Kidney (tissue), 14 donors: ENCODE data around the gene PRDM8. TPM values are rescaled to one million over a fixed set of nuclear protein-coding genes. Genes with fewer than 3 reads are reported as not detected.

ENCODE experiments used
- DNase-seq, 5 donors: peaks; one replicate each; pipeline ENCODE4 v3.0.0-alpha.2; 2013 to 2020
- FAIRE-seq: peaks from 2 replicates; lab custom pipeline; 2012; peaks lifted over from hg19 to GRCh38; lab: Jason Lieb, UNC
- H3K27ac ChIP-seq, 2 donors: one replicate each; pipeline ENCODE4 v1.7.0; 2013; ENCODE audit warnings: low read depth in 2 of 2, low read length in 2 of 2, inconsistent platforms in 1 of 2
- H3K27me3 ChIP-seq: one replicate; pipeline ENCODE4 v1.7.1; 2013; ENCODE audit warnings: low read length, inconsistent platforms; ENCODE audit not compliant: control insufficient read depth, insufficient read depth
- H3K36me3 ChIP-seq, 3 donors: one replicate each; pipeline versions ENCODE4 v1.7.0 to v1.7.1; 2013; ENCODE audit warnings: low read length in 3 of 3, control low read depth in 1 of 3, inconsistent platforms in 1 of 3; ENCODE audit not compliant: insufficient read depth in 3 of 3, control insufficient read depth in 2 of 3
- H3K4me1 ChIP-seq, 3 donors: one replicate each; pipeline versions ENCODE4 v1.7.0 to v1.7.1; 2013; ENCODE audit warnings: low read length in 3 of 3, inconsistent platforms in 1 of 3, low read depth in 1 of 3; ENCODE audit not compliant: control insufficient read depth in 2 of 3, insufficient read depth in 2 of 3
- H3K4me3 ChIP-seq, 3 donors: one replicate each; pipeline versions ENCODE4 v1.7.0 to v1.8.1; 2013; ENCODE audit warnings: low read length in 3 of 3, control low read depth in 1 of 3, inconsistent platforms in 1 of 3
- H3K9ac ChIP-seq, 3 donors: one replicate each; pipeline versions ENCODE4 v1.7.0 to v1.7.1; 2013; ENCODE audit warnings: low read length in 3 of 3, control low read depth in 1 of 3, inconsistent platforms in 1 of 3
- H3K9me3 ChIP-seq, 3 donors: one replicate each; pipeline versions ENCODE4 v1.7.0 to v1.7.1; 2013; ENCODE audit warnings: low read length in 3 of 3, control low read depth in 1 of 3, inconsistent platforms in 1 of 3; ENCODE audit not compliant: control insufficient read depth in 2 of 3, insufficient read depth in 1 of 3
- intact Hi-C: fragments of 100-400 bp; cut with DNase I; formaldehyde crosslinking; loops from one replicate; pipeline ENCODE4 v1.11.1; 2022
- polyA plus RNA-seq: library from polyadenylated mRNA; stranded (reverse); fragments of 350-450 nt; fragmentation: Illumina TruSeq; extraction: RNeasy Lipid Tissue Mini Kit (QIAGEN cat#74804); gene quantifications from one replicate; pipeline ENCODE4 v1.2.3, GENCODE V29; 2014; ENCODE audit warnings: low read depth, low replicate concordance; ENCODE audit not compliant: insufficient read depth
- total RNA-seq: library from RNA; stranded (reverse); fragmentation: NEBNext Ultra II Directional; extraction: Animal tissue kit (Norgen Biotek cat#: 25700); gene quantifications from one replicate; pipeline ENCODE4 v1.2.1, GENCODE V29; 2021
- TF ChIP-seq, protein P1 (sequence below): IDR thresholded peaks from 3 replicates; pipeline ENCODE4 v1.5.1; 2012; ENCODE audit warnings: mild to moderate bottlenecking, moderate library complexity, borderline replicate concordance; ENCODE audit not compliant: insufficient read depth; ENCODE audit errors: extremely low read depth
- donor health status: control.
- donor health status: control.
- donor health status: control.
- donor health status: control.
- donor health status: control.
- donor health status: DM: yes; HTN: yes; CAD: no.
- donor health status: Normal renal cell carcinoma (clear cell type).

PRDM8 gene
- total and polyA plus RNA-seq, 2 donors from 2014 or later: 0.75 to 4.2 TPM

GRCh38 chr4:80201252-80202151 is 4.2 kb downstream of the PRDM8 start:
- FAIRE-seq (no peak), DNase-seq (peak in 4 of 5 donors; percentile 59 to 77 (median 66))
- Histone ChIP-seq H3K36me3 (no peaks in the 10 kb centered on the region), H3K9ac (no peak overlapping the region), H3K27me3 (peaks cover 68% of the 10 kb centered on the region), H3K27ac (no peak overlapping the region), H3K4me3 (peak overlapping the region in 1 of 3 donors; percentile 51), H3K9me3 (no peaks in the 10 kb centered on the region), H3K4me1 (peaks cover 0 to 5% (median 0%) of the 10 kb centered on the region in 3 donors)
- TF ChIP-seq, protein P1, sequence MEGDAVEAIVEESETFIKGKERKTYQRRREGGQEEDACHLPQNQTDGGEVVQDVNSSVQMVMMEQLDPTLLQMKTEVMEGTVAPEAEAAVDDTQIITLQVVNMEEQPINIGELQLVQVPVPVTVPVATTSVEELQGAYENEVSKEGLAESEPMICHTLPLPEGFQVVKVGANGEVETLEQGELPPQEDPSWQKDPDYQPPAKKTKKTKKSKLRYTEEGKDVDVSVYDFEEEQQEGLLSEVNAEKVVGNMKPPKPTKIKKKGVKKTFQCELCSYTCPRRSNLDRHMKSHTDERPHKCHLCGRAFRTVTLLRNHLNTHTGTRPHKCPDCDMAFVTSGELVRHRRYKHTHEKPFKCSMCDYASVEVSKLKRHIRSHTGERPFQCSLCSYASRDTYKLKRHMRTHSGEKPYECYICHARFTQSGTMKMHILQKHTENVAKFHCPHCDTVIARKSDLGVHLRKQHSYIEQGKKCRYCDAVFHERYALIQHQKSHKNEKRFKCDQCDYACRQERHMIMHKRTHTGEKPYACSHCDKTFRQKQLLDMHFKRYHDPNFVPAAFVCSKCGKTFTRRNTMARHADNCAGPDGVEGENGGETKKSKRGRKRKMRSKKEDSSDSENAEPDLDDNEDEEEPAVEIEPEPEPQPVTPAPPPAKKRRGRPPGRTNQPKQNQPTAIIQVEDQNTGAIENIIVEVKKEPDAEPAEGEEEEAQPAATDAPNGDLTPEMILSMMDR: no peak
- intact Hi-C loops: no loop called here

DNA sequence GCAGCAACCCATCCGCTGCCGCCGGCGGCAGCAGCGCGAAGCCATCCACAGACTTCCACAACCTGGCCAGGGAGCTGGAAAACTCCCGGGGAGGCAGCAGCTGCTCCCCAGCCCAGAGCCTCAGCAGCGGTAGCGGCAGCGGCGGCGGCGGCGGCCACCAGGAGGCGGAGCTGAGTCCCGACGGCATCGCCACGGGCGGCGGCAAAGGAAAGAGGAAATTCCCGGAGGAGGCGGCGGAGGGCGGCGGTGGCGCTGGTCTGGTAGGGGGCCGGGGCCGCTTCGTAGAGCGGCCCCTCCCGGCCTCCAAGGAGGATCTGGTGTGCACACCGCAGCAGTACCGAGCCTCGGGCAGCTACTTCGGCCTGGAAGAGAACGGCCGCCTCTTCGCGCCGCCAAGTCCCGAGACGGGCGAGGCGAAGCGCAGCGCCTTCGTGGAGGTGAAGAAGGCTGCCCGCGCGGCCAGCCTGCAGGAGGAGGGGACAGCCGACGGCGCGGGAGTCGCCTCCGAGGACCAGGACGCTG is 4.9 kb downstream of the PRDM8 start:
- Histone ChIP-seq H3K36me3 (no peaks in the 10 kb centered on the region), H3K27me3 (peaks cover 68% of the 10 kb centered on the region), H3K27ac (no peak overlapping the region), H3K9ac (no peak overlapping the region), H3K4me1 (peaks cover 0 to 5% (median 0%) of the 10 kb centered on the region in 3 donors), H3K9me3 (no peaks in the 10 kb centered on the region), H3K4me3 (peak overlapping the region in 2 of 3 donors; percentile 21 to 51)
- DNase-seq (peak; percentile 78 to 93 (median 85)), FAIRE-seq (no peak)
- TF ChIP-seq, protein P1: peak; percentile 73
- intact Hi-C loops: no loop called here

- Histone ChIP-seq H3K9me3 (no peaks in the 10 kb centered on the region), H3K27ac (no peak overlapping the region), H3K36me3 (no peaks in the 10 kb centered on the region), H3K4me1 (peaks cover 0 to 4% (median 0%) of the 10 kb centered on the region in 3 donors), H3K27me3 (peaks cover 71% of the 10 kb centered on the region), H3K4me3 (peak overlapping the region in 1 of 3 donors; percentile 51), H3K9ac (no peak overlapping the region)
- no peak for FAIRE-seq
- DNase-seq: peak in 3 of 5 donors; percentile 40 to 79 (median 51)
- intact Hi-C loops: no loop called here
- TF ChIP-seq, protein P1: no peak
Observed at GRCh38 chr4:80202741-80203553, 5.6 kb downstream of the PRDM8 start.
